HG03159 (cell line): ENCODE data around the gene SLC24A3.

Experiments
- ATAC-seq: cut with Tn5 transposase; IDR thresholded peaks from one replicate; pipeline ENCODE4 v1.9.1; 2021; ENCODE audit warnings: mild to moderate bottlenecking, moderate library complexity; ENCODE audit not compliant: unreplicated experiment

The SLC24A3 gene

DNA sequence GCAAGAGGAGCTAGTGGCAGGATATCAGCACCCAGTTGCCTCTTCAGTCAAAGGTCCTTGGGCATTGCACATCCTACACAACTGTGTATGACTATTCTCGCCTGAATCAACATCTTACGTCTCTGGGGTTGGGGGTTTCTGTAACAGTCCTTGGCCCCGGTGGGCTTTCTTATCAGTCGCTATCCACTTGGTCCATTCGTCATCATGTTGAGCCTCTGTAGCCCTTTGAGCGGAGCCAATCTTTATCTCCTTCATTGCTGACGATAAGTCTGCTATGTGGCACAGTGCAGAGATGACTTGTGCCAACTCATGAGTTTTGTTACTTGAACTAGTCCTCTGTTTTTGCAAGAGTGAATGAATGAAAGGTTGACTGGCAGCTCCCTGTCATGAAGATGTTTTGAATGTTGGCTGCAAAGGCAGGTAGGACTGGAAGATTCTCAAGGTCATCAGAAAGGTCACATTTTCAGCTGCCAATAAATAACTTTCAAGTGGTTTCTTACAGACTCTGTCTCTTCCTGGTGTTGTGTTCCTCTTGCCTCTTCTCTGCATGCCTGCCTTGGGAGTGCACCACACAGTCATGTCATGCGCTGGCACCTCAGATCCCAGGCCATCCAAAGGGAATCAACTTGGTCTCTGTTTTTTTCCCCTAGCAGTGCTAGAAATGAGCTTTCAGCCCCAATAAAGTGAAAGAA, 238.9 kb downstream of the SLC24A3 start:
- ATAC-seq, result no peak

DNA sequence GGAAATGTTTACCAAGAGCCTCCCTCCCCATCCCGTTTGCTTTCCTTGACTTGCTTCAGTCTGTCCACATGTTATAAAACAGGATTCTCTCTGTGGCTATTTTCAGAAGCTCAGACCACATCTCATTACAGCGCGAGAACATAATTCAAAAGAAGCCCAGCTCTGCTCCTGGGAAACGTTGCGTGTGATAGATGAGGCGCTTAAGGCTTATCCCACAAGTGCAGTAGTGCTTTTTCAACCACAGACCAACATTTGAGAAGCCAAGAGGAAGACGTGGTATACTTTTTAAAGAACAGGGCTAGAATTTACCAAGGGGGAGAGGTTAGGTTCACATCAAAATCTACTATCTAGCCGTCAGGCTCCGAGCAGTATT, 239.5 kb downstream of the SLC24A3 start:
- no peak for ATAC-seq

- ATAC-seq, result no peak
Measured at GRCh38 chr20:19453410-19453809, 241.0 kb downstream of the SLC24A3 start.

GRCh38 chr20:19453862-19454261, 241.4 kb downstream of the SLC24A3 start:
- no peak for ATAC-seq

DNA sequence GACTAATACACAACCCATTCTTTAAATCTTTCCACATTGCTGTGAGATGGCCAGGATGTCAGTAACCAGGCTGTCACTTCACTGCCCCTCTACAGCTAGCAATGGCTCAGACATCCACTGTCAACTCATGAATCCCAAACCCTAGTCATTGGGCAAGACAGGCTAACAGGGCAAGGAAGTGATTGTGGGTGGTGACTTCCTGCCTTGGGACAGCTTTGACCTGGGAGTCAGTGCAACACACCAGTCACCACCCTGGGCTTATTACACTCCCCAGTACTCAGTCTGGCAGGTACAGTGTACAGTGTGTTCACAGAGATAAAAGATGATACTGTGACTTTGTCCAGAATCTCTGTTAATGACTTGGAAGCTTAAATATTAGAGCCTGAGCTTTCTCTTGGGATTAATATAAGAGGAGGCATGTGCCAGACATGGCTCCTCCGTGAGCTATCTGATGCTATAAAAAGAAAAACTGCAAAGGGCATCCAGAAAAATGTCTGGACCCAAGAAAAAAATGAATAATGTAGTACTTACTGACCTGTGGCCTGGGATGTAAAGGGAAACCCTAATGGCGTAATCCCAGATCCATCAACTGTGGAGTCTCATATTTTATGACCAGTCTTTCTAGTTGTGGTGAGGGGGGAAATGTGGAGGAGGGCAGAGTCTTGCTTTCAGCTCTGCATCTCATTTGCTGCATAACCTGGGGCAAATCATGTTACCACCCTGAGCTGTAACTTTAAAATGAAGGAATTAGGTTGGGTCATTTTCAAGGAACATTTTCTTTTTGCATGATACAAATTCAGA, 244.4 kb downstream of the SLC24A3 start:
- no peak for ATAC-seq

- ATAC-seq, result no peak
Measured at GRCh38 chr20:19457611-19458010, 245.2 kb downstream of the SLC24A3 start.

- no peak for ATAC-seq
Measured at GRCh38 chr20:19460386-19460785, 247.9 kb downstream of the SLC24A3 start.

- ATAC-seq, result no peak
Measured at GRCh38 chr20:19462491-19462890, 250.0 kb downstream of the SLC24A3 start.

DNA sequence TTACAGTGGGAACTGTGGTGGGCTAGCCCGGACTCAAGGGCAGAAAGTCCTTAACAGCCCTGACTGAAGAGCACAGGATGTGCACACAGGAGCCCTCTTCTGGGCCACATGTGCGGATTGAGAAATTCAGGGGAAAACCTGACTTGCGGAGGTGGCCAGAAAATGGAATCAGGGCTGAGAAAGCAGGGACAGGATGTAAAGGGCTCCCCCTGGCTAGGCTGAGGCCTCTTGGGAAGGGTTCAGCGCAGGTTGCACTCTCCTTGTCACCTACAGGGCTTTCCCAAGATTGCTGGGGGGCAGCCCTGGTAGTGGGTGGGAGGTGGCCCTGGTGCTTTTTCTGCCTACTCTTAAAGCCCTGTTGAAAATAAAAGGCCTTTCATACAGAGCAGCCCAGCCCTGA, 251.2 kb downstream of the SLC24A3 start:
- ATAC-seq, result no peak

DNA sequence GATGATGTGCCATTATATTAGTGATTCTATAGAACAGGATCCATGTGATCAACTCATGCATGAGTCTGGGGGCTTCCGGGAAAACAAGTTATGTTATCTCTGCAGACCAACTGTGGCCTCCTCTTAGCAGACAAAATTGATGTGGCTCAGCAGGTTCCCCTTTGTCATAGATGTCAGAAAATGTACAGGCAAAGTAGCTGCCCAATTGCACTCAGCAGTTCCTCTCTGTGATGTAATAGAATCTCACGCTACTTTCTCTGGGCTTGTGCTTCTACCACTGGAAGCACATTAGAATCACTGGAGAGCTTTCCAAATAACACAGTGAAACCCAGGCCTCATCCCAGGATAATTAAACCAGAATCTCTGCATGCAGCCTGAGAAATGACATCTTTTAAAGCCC, 253.1 kb downstream of the SLC24A3 start:
- ATAC-seq, result no peak

DNA sequence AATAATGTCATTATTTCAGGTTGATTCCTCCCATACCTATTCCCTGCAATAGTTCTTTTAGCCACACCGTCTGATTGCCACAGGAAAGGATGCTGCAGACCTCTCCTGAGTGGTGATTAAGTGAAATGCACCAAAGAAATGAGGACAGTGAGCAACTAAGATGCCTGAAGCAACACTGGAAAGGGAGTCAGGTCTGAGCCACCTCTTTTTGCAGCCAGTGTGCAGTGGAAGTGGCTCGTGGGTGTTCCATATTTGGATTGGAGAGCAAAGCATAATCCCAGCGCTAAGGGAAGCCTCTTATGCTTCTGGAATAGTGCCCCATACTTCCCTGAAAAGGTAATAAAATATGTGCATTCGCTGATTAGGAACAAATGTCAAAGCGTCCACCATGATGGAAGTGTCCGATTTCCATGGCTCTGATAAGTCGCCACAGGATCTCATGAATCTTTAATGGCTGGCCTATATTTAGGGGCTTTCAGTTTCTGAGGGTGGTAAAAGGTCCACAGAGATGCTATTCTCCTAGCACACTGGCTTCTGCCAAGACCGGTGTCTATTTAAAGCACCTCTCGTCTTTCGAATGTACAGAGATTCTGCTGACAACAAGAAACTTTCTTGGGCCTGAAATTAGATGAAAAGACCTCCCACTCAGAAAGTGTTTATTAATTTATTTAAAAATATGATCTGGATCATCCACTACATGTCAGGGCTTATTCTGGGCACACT, 253.9 kb downstream of the SLC24A3 start:
- no peak for ATAC-seq

DNA sequence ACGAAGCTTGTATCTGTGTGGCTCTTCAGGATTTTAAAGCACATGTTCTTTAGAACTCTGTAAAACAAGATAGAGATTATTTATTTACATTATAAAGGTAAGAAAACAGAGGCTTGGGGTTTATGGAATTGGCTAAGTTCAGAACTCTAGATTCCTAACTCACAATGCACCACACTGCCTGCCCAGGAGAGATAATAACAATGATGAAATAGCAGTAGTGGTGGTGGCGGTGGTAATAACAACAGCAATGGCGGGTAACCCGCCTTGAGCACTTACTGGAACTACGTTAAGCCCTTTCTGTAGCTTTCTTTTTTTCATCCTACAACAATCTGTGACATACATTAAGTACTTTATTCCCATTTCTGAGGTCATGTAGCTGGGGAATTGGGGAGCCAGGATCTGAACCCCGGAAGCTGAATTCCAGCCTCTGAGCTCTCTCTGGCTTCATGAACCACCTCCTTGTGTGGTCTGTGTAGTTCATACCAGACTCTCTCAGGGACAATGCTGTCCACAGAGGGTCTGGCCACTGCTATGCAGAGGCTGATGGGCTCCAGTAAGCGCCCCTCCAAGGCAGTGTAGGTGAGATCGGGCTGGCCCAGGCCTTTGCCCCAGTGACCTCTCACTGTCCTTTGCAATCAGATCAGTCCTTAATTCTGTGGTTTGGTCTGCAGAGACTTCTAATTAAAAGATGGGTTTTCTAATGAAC, 260.9 kb downstream of the SLC24A3 start:
- ATAC-seq, result no peak

- no peak for ATAC-seq
Measured at GRCh38 chr20:19473922-19474286, 261.5 kb downstream of the SLC24A3 start.

- ATAC-seq, result no peak
Measured at GRCh38 chr20:19478320-19478895, 266.0 kb downstream of the SLC24A3 start.

GRCh38 chr20:19482726-19483125, 270.3 kb downstream of the SLC24A3 start:
- no peak for ATAC-seq

- no peak for ATAC-seq
Measured at GRCh38 chr20:19483309-19483708, 270.9 kb downstream of the SLC24A3 start.

DNA sequence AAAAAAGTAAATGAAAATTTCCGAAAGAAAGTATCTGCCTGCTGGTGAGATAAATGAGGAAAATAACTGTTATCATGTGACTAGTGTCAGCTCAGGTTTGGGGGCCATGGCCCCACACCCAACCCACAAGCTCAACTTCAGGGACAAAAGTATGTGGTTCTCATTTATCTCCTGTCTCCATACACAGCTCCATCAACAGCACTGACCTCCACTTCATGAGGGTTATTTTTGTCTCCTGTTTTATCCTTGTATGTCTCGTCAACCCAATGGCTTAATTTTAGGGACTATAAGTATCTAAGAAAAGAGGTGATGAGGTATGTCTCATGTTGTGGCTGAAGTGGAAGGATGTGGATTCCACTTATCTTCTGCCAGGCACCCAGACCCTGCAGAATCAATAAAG, 274.0 kb downstream of the SLC24A3 start:
- ATAC-seq, result no peak

DNA sequence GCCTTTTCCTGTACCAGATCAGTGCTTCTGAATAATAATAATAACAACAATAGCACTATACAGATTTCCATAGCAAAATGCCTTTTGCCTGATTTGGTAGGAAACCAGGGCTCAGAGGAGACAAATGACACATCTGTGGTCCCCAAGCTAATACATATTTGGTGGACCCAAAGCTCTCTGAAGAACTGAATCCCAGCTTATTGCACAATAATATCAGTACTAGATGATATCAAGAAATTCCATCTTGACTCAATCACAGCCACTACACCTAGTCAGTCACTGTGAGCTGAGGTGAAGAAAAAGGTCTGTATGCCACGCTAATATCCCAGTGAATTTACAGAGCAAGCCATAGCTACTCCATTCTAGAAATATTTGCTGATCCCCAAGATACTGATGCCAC, 275.0 kb downstream of the SLC24A3 start:
- no peak for ATAC-seq

GRCh38 chr20:19491241-19491640, 278.8 kb downstream of the SLC24A3 start:
- no peak for ATAC-seq

GRCh38 chr20:19492116-19492515, 279.7 kb downstream of the SLC24A3 start:
- no peak for ATAC-seq
